HG02852 (cell line): ENCODE data around the gene ANXA10.

Source experiments
- ATAC-seq: cut with Tn5 transposase; IDR thresholded peaks from one replicate; pipeline ENCODE4 v1.9.1; 2021; ENCODE audit warnings: mild to moderate bottlenecking, moderate library complexity; ENCODE audit not compliant: unreplicated experiment

ANXA10 gene

GRCh38 chr4:168220893-168221292 is 128.6 kb downstream of the ANXA10 start:
- ATAC-seq, result no peak

GRCh38 chr4:168221301-168221700 is 129.0 kb downstream of the ANXA10 start:
- ATAC-seq, result no peak
